H1 (cell line): ENCODE data around the gene APOL6. TPM values are rescaled to one million over a fixed set of nuclear protein-coding genes. Genes with fewer than 3 reads are reported as not detected.

Experiments
- CTCF ChIA-PET: fragments of 300-600 bp; sonication (Branson Sonifier 250); formaldehyde crosslinking; loops from one replicate; lab custom pipeline; 2021; ENCODE audit not compliant: partially characterized antibody; lab: Charles Lee
- POLR2A ChIA-PET: fragments of 300-600 bp; sonication (Branson Sonifier 250); formaldehyde crosslinking; loops from one replicate; lab custom pipeline; 2021; ENCODE audit warnings: inconsistent platforms; ENCODE audit not compliant: partially characterized antibody; lab: Charles Lee
- DNase-seq, 2 experiments: peaks; one replicate each; pipeline versions ENCODE4 v3.0.0 to v3.0.0-alpha.2; 2010 to 2022; ENCODE audit warnings: low spot score in 2 of 2, low read depth in 1 of 2, mixed read lengths in 1 of 2
- FAIRE-seq: peaks from 2 replicates; lab custom pipeline; 2011; peaks lifted over from hg19 to GRCh38; lab: Jason Lieb, UNC
- H2AFZ ChIP-seq: 2 replicates; pipeline ENCODE4 v1.8.1; 2012; ENCODE audit warnings: low read length, inconsistent platforms
- H2AK5ac ChIP-seq: 2 replicates; pipeline ENCODE4 v1.6.1; 2013; ENCODE audit warnings: low read depth, low read length
- H2BK120ac ChIP-seq: replicated peaks from 2 replicates; pipeline ENCODE3; 2013; ENCODE audit warnings: low read depth, low read length, inconsistent platforms
- H2BK12ac ChIP-seq: 2 replicates; pipeline ENCODE4 v1.6.1; 2013; ENCODE audit warnings: low read depth, low read length
- H2BK15ac ChIP-seq: 2 replicates; pipeline ENCODE4 v1.6.1; 2013; ENCODE audit warnings: low read length
- H2BK20ac ChIP-seq: 2 replicates; pipeline ENCODE4 v1.6.1; 2013; ENCODE audit warnings: low read length
- H2BK5ac ChIP-seq: 2 replicates; pipeline ENCODE4 v1.6.1; 2013; ENCODE audit warnings: low read depth, low read length
- H3K14ac ChIP-seq: 2 replicates; pipeline ENCODE4 v1.6.1; 2013; ENCODE audit warnings: inconsistent platforms; ENCODE audit not compliant: insufficient read length
- H3K18ac ChIP-seq: 2 replicates; pipeline ENCODE4 v1.6.1; 2013; ENCODE audit warnings: low read length; ENCODE audit errors: extremely low read depth
- H3K23ac ChIP-seq: 2 replicates; pipeline ENCODE4 v1.6.1; 2013; ENCODE audit warnings: inconsistent platforms; ENCODE audit not compliant: insufficient read length
- H3K23me2 ChIP-seq: 2 replicates; pipeline ENCODE4 v1.6.1; 2013; ENCODE audit warnings: low read depth, low read length
- H3K27ac ChIP-seq: 2 replicates; pipeline ENCODE4 v1.6.1; 2011; ENCODE audit warnings: low read depth, low read length, inconsistent platforms
- H3K27me3 ChIP-seq, 4 experiments: replicated peaks in 1 of 4; 1 replicate in 1 of 4; 2 replicates in 3 of 4; pipeline versions ENCODE4 v1.6.1 to v1.8.1; 2011 to 2013; ENCODE audit warnings: low read length in 3 of 4, mild to moderate bottlenecking in 3 of 4, inconsistent platforms in 2 of 4, mixed read lengths in 2 of 4, moderate library complexity in 1 of 4; ENCODE audit not compliant: control insufficient read depth in 3 of 4, insufficient read depth in 3 of 4; ENCODE audit errors: extremely low read depth in 1 of 4
- H3K36me3 ChIP-seq, 4 experiments: 2 replicates each; pipeline versions ENCODE4 v1.6.1 to v1.8.1; 2011 to 2013; ENCODE audit warnings: mild to moderate bottlenecking in 4 of 4, low read length in 3 of 4, moderate library complexity in 2 of 4, control low read depth in 1 of 4, inconsistent platforms in 1 of 4; ENCODE audit not compliant: insufficient read depth in 4 of 4, control insufficient read depth in 2 of 4
- H3K4ac ChIP-seq: replicated peaks from 2 replicates; pipeline ENCODE3; 2013; ENCODE audit warnings: low read length, low read depth, mixed read lengths, inconsistent platforms; ENCODE audit not compliant: insufficient read length
- H3K4me1 ChIP-seq, 4 experiments: replicated peaks in 1 of 4; 1 replicate in 1 of 4; 2 replicates in 3 of 4; pipeline versions ENCODE4 v1.6.1 to v1.8.1; 2011 to 2013; ENCODE audit warnings: low read length in 3 of 4, inconsistent platforms in 2 of 4, mixed read lengths in 1 of 4; ENCODE audit not compliant: insufficient read depth in 4 of 4, control insufficient read depth in 3 of 4
- H3K4me2 ChIP-seq, 2 experiments: 2 replicates each; pipeline versions ENCODE4 v1.6.1 to v1.8.1; 2011 to 2013; ENCODE audit warnings: low read depth in 2 of 2, low read length in 2 of 2, control low read depth in 1 of 2, inconsistent platforms in 1 of 2, mild to moderate bottlenecking in 1 of 2; ENCODE audit not compliant: insufficient read depth in 1 of 2
- H3K4me3 ChIP-seq, 4 experiments: fragments of 200-600, 300-600 bp in 1 of 4; sonication (generic), shearing (Covaris generic), sonication (Bioruptor Twin) in 1 of 4; 2 replicates each; pipeline versions ENCODE4 v1.5.1 to v1.8.1; 2011 to 2016; ENCODE audit warnings: low read length in 4 of 4, low read depth in 3 of 4, control low read depth in 2 of 4, inconsistent platforms in 2 of 4, mild to moderate bottlenecking in 2 of 4, mixed read lengths in 1 of 4, moderate library complexity in 1 of 4; ENCODE audit not compliant: insufficient read depth in 2 of 4; ENCODE audit errors: extremely low read depth in 1 of 4
- H3K56ac ChIP-seq: replicated peaks from 2 replicates; pipeline ENCODE3; 2013; ENCODE audit warnings: low read depth, mild to moderate bottlenecking, mixed read lengths, low read length, inconsistent platforms; ENCODE audit not compliant: insufficient read length
- H3K79me1 ChIP-seq: 2 replicates; pipeline ENCODE4 v1.6.1; 2013; ENCODE audit warnings: low read depth, low read length, control low read depth
- H3K79me2 ChIP-seq, 2 experiments: 2 replicates each; pipeline versions ENCODE4 v1.6.1 to v1.8.1; 2012 to 2013; ENCODE audit warnings: low read length in 2 of 2, mild to moderate bottlenecking in 2 of 2, inconsistent platforms in 1 of 2; ENCODE audit not compliant: insufficient read depth in 2 of 2, control insufficient read depth in 1 of 2
- H3K9ac ChIP-seq, 4 experiments: replicated peaks in 1 of 4; 1 replicate in 1 of 4; 2 replicates in 3 of 4; pipeline versions ENCODE4 v1.6.1 to v1.8.1; 2011 to 2013; ENCODE audit warnings: low read depth in 3 of 4, low read length in 3 of 4, control low read depth in 2 of 4, mild to moderate bottlenecking in 2 of 4, moderate library complexity in 2 of 4, inconsistent platforms in 1 of 4; ENCODE audit errors: extremely low read depth in 1 of 4
- H3K9me3 ChIP-seq, 2 experiments: 2 replicates each; pipeline versions ENCODE4 v1.6.1 to v1.8.1; 2012 to 2013; ENCODE audit warnings: mild to moderate bottlenecking in 2 of 2, moderate library complexity in 2 of 2, control low read depth in 1 of 2, inconsistent platforms in 1 of 2, low read depth in 1 of 2, low read length in 1 of 2, mixed read lengths in 1 of 2; ENCODE audit not compliant: insufficient read depth in 2 of 2
- H4K20me1 ChIP-seq, 2 experiments: replicated peaks in 1 of 2; 2 replicates each; pipeline versions ENCODE3 to v1.8.1; 2011 to 2013; ENCODE audit warnings: inconsistent platforms in 2 of 2, low read length in 2 of 2, mild to moderate bottlenecking in 1 of 2; ENCODE audit not compliant: insufficient read depth in 2 of 2, control insufficient read depth in 1 of 2
- H4K5ac ChIP-seq: 2 replicates; pipeline ENCODE4 v1.6.1; 2013; ENCODE audit warnings: low read length, low read depth, mixed read lengths, inconsistent platforms; ENCODE audit not compliant: insufficient read length
- H4K8ac ChIP-seq: 2 replicates; pipeline ENCODE4 v1.8.0; 2013; ENCODE audit warnings: mild to moderate bottlenecking, moderate library complexity, low read length, inconsistent platforms; ENCODE audit not compliant: insufficient read depth; ENCODE audit errors: extremely low read depth
- H4K91ac ChIP-seq: replicated peaks from 2 replicates; pipeline ENCODE3; 2013; ENCODE audit warnings: low read length, mixed read lengths, inconsistent platforms; ENCODE audit not compliant: insufficient read length
- BRCA1 ChIP-seq: IDR thresholded peaks from 2 replicates; pipeline ENCODE4 v1.6.1; 2012; ENCODE audit warnings: low read depth, low read length, improper control_type of control experiment
- HDAC2 ChIP-seq, 2 experiments: fragments of 300-600 bp in 1 of 2; sonication (generic) in 1 of 2; IDR thresholded peaks; 2 replicates each; pipeline ENCODE4 v1.6.1; 2011 to 2012; ENCODE audit warnings: low read depth in 2 of 2, low read length in 2 of 2, mild to moderate bottlenecking in 2 of 2, moderate library complexity in 2 of 2, borderline replicate concordance in 1 of 2, inconsistent platforms in 1 of 2
- HDAC6 ChIP-seq: IDR thresholded peaks from one replicate; pipeline ENCODE4 v1.7.1; 2012; ENCODE audit warnings: low read depth, mild to moderate bottlenecking, inconsistent platforms, low read length, moderate library complexity
- POLR2A ChIP-seq, 2 experiments: IDR thresholded peaks; 1 replicate in 1 of 2; 2 replicates in 1 of 2; pipeline ENCODE4 v1.6.1; 2011; ENCODE audit warnings: low read depth in 2 of 2, low read length in 2 of 2, mild to moderate bottlenecking in 2 of 2; ENCODE audit errors: control extremely low read depth in 1 of 2
- POLR2AphosphoS5 ChIP-seq: IDR thresholded peaks from 2 replicates; pipeline ENCODE4 v1.6.1; 2011; ENCODE audit warnings: low read depth, low read length
- RBBP5 ChIP-seq: IDR thresholded peaks from 2 replicates; pipeline ENCODE4 v1.7.1; 2012; ENCODE audit warnings: low read depth, mild to moderate bottlenecking, inconsistent platforms, low read length, moderate library complexity, borderline replicate concordance
- TAF1 ChIP-seq: IDR thresholded peaks from 2 replicates; pipeline ENCODE4 v1.6.1; 2011; ENCODE audit warnings: mild to moderate bottlenecking, low read depth, low read length
- TEAD4 ChIP-seq: IDR thresholded peaks from 2 replicates; pipeline ENCODE4 v1.6.1; 2012; ENCODE audit warnings: low read depth, low read length, inconsistent platforms, mixed read lengths
- WGBS, 2 experiments: shearing (Covaris generic) in 1 of 2; methylation state at CpG; one replicate each; pipeline versions ENCODE4 v1.1.6 to v1.1.7; 2013 to 2015; ENCODE audit warnings: low lambda C conversion rate in 2 of 2, mixed read lengths in 2 of 2, inconsistent platforms in 1 of 2, low coverage in 1 of 2, missing lambda C conversion rate in 1 of 2; ENCODE audit not compliant: insufficient replicate concordance in 2 of 2, insufficient coverage in 1 of 2, insufficient read length in 1 of 2; ENCODE audit errors: extremely low coverage in 1 of 2, missing lambda C conversion rate in 1 of 2; 5-methylcytosine and 5-hydroxymethylcytosine counted together
- polyA plus RNA-seq, 7 experiments: library from polyadenylated mRNA; depleted of rRNA in 3 of 7; stranded (reverse) in 5 of 7; unstranded in 2 of 7; fragments of >200 nt in 5 of 7; fragments of 200-250 nt in 2 of 7; gene quantifications; 1 replicate in 5 of 7; 2 replicates in 1 of 7; 4 replicates in 1 of 7; pipeline versions ENCODE4 v1.2.1 to v1.2.3, GENCODE V29; 2011 to 2013; ENCODE audit warnings: missing spikeins in 2 of 7, mixed read lengths in 2 of 7
- total RNA-seq: library from RNA; stranded (reverse); fragmentation: NEBNext Ultra II Directional; extraction: Animal tissue kit (Norgen Biotek cat#: 25700); gene quantifications from 2 replicates; pipeline ENCODE4 v1.2.1, GENCODE V29; 2021
- TF ChIP-seq, protein P1 (sequence below), 3 experiments: IDR thresholded peaks; 1 replicate in 2 of 3; 2 replicates in 1 of 3; pipeline versions ENCODE4 v1.5.1 to v1.6.1; 2011; ENCODE audit warnings: low read length in 3 of 3, mild to moderate bottlenecking in 3 of 3, inconsistent platforms in 2 of 3, low read depth in 1 of 3, moderate library complexity in 1 of 3; ENCODE audit not compliant: insufficient read depth in 1 of 3; ENCODE audit errors: control extremely low read depth in 1 of 3
- TF ChIP-seq, protein P2 (sequence below): IDR thresholded peaks from 2 replicates; pipeline ENCODE4 v1.6.1; 2011; ENCODE audit warnings: low read length, improper control_type of control experiment

APOL6 gene
- total and polyA plus RNA-seq, 2 of the 8 experiments (the other 6 are each of a cell fraction or from before 2014, with no cell fraction given) = 0.06 to 0.13 TPM

GRCh38 chr22:35651085-35651484 lies 2.8 kb downstream of the APOL6 start:
- no peak overlapping the region for H3K27ac ChIP-seq
- no peak overlapping the region for H2AK5ac ChIP-seq
- no peak overlapping the region for H4K91ac ChIP-seq
- H2AFZ ChIP-seq = no peak overlapping the region
- peak in 1 of 2 experiments; percentile 17 for DNase-seq
- no peak overlapping the region for H3K56ac ChIP-seq
- WGBS, 2 experiments = 95% methylated on average over 7 of the region's 7 CpGs; no CpG with 5 or more reads in 1 of the 2 experiments
- no peak overlapping the region for H3K4me3 ChIP-seq
- no peaks in the 10 kb centered on the region for H3K23me2 ChIP-seq
- FAIRE-seq = no peak
- H3K18ac ChIP-seq = no peak overlapping the region
- H3K9ac ChIP-seq = no peak overlapping the region
- H2BK15ac ChIP-seq = no peak overlapping the region
- no peaks in the 10 kb centered on the region for H3K27me3 ChIP-seq
- no peak overlapping the region for H4K8ac ChIP-seq
- no peak overlapping the region for H2BK120ac ChIP-seq
- ChIA-PET POLR2A (no interaction called here), CTCF (no interaction called here)
- H3K79me1 ChIP-seq = no peaks in the 10 kb centered on the region
- no peak overlapping the region for H3K23ac ChIP-seq
- no peak overlapping the region for H3K4ac ChIP-seq
- H2BK5ac ChIP-seq = no peak overlapping the region
- H4K20me1 ChIP-seq = no peaks in the 10 kb centered on the region
- no peaks in the 10 kb centered on the region for H3K79me2 ChIP-seq
- H3K4me1 ChIP-seq = peaks cover 0 to 7% (median 5%) of the 10 kb centered on the region in 4 experiments; a peak in 5 of 7 replicates
- no peak overlapping the region for H3K4me2 ChIP-seq
- no peak overlapping the region for H4K5ac ChIP-seq
- no peak overlapping the region for H2BK20ac ChIP-seq
- H2BK12ac ChIP-seq = no peak overlapping the region
- TF ChIP-seq, protein P1, sequence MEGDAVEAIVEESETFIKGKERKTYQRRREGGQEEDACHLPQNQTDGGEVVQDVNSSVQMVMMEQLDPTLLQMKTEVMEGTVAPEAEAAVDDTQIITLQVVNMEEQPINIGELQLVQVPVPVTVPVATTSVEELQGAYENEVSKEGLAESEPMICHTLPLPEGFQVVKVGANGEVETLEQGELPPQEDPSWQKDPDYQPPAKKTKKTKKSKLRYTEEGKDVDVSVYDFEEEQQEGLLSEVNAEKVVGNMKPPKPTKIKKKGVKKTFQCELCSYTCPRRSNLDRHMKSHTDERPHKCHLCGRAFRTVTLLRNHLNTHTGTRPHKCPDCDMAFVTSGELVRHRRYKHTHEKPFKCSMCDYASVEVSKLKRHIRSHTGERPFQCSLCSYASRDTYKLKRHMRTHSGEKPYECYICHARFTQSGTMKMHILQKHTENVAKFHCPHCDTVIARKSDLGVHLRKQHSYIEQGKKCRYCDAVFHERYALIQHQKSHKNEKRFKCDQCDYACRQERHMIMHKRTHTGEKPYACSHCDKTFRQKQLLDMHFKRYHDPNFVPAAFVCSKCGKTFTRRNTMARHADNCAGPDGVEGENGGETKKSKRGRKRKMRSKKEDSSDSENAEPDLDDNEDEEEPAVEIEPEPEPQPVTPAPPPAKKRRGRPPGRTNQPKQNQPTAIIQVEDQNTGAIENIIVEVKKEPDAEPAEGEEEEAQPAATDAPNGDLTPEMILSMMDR (IDR thresholded peaks at IDR 0.05; ENCODE audit: control extremely low read depth in 1 of 3, insufficient read depth in 1 of 3, low read depth in 1 of 3, low read length in 3 of 3) = no peak
- TF ChIP-seq HDAC6 = no peak
- no peak for TF ChIP-seq POLR2A (IDR thresholded peaks at IDR 0.05; ENCODE audit: control extremely low read depth in 1 of 2, low read depth in 2 of 2, low read length in 2 of 2)
- TF ChIP-seq POLR2AphosphoS5 = no peak
- TF ChIP-seq, protein P2, sequence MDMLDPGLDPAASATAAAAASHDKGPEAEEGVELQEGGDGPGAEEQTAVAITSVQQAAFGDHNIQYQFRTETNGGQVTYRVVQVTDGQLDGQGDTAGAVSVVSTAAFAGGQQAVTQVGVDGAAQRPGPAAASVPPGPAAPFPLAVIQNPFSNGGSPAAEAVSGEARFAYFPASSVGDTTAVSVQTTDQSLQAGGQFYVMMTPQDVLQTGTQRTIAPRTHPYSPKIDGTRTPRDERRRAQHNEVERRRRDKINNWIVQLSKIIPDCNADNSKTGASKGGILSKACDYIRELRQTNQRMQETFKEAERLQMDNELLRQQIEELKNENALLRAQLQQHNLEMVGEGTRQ = no peak
- no peak for TF ChIP-seq TEAD4
- TF ChIP-seq HDAC2 (IDR thresholded peaks at IDR 0.05; ENCODE audit: borderline replicate concordance in 1 of 2, low read depth in 2 of 2, low read length in 2 of 2) = no peak
- no peak for TF ChIP-seq BRCA1
- no peak for TF ChIP-seq TAF1
- no peak for TF ChIP-seq RBBP5
- H3K9me3 ChIP-seq = 0 out of 4 replicates have a peak, but pooled peaks cover 0 to 4% of the 10 kb centered on the region in 2 experiments
- H3K36me3 ChIP-seq = no peaks in the 10 kb centered on the region
- no peak overlapping the region for H3K14ac ChIP-seq
